Measurements from ENCODE around the gene EIF2S1.
A peak's percentile ranks its signal among the peaks of the same experiment; 100 is the strongest.
"Not testable (repeated sequence)": the region's sequence is repeated elsewhere in the genome, so short reads cannot be mapped to it uniquely, and the experiment has no call there.

The EIF2S1 gene

DNA sequence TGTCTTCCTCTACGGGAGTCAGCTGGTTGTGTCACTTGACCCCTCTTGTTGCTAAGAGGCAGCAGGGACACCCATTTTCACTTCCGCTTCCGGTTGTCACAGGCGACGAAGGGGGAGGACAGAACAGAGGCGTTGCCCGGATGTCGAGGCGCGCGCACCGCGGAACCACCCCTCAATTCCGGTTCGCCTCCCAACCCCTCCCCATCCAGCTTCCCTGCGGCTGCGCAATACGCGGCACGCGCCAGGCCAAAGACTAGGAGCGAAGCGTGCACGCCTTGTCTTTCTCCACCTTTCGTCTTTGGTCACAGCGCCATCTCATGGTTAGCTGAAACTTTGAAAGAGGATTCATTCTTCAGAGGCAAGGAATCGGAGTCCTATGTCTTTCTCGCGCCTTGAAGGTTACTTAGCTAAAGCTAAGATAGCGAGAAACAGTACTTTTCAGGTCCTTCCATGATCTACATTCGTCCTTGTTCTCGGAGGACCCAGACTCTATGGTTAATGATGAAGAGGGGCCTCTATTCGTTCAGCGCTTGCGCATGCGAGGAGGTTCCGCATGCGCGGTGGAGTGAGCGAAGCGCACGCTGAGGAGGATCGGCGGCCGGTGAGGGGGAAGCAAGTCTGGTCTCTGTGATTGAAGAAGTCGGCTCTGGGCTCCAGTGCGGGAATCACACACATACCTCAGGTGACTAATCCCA lies at the start of gene EIF2S1, which contains the start of gene ATP6V1D:
TSS of gene EIF2S1 (plus strand) at position 554 of the 695 bp plus-strand sequence. CDS start 4,440 bp downstream, outside the sequence.
TSS of gene ATP6V1D (minus strand) at position 30 of the 695 bp plus-strand sequence. CDS start 106 bp downstream, outside the sequence.
- DNase-seq = peak; percentile 98 to 99

DNA sequence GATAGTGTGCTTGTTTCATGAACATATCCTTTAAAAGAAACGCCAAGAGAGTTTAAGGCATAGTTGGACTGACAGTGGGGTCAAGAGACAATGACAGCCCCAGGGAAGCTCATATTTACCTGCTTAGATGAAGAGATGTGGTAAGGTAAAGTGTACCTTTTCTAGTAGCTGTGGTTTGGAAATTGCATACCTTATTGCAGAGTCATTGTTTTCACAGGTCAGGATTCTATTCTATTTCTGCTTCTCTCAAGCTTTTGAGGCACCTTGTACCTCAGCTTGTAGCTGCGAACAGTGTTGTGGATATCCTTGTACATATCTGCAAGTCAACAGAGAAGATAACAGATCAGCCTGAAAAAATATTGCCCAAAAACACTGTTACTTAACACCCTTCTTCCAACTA lies 48.3 kb upstream of the EIF2S1 start:
- DNase-seq = no peak

DNA sequence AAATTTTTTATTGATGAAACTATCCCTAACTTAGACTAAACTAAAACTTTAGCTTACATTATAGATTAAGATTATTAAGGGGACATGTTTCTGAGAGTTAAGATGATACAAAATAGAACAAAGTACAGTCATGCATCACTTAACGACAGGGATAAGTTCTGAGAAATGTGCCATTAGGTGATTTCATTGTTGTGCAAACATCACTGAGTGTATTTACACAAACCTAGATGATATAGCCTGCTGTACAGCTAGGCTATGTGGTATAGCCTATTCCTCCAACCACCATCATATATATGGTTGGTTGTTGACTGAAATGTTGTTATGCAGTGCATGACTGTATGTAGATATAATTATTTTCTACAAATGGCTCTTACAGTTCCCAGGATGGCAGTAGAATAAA lies 47.0 kb upstream of the EIF2S1 start:
- DNase-seq = no peak

DNA sequence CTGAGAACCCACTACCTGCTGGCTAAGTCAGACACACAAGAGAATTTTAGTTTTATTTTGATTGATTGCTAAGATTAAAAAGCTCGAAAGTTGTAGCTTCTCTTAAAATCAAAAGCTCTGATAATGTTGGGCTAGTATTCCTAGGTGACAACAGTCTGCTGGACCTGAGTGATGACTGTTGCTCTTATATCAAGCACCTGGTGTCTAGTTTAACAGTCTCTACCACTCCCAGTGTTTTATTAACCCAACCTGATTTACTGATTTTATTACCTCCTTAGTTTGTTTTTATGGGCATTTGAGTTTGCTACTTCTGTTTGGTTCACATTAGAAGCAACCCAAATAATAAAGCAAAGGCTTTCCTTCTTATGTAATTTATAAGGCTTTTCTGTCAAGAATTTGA lies 42.3 kb upstream of the EIF2S1 start:
- no peak for DNase-seq

DNA sequence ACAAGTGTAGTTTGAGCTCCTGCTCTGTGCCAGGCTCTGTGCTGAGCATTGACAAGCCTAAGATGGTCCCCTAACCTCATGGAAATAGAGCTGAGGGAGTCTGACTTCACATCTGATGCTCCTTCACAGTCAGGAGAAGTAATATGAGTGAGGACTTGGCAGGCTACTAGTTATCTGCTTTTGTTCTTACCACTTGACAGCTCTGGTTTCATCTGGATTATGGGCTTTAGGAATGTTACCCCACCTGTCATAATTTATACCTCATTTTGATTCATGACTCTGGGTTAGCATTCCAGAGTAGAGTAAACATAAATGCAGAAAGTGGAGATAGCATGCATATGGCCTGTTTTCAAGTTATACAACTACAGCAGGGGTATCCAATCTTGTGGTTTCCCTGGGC lies 41.0 kb upstream of the EIF2S1 start:
- DNase-seq = no peak

DNA sequence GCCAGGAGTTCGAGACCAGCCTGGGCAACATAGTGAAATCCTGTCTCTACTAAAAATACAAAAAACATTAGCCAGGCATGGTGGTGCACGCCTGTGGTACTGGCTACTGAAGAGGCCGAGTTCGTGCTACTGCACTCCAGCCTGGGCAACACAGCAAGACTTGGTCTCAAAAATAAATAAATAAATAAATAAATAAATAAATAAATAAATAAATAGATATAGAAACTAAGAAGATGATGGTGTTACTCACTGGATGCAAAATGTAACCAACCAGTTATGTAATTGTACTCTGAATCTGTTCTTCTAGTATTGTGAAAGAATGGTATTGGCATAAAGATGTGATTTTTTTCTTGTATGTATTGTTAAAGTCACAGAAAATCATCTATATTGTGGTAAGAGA lies 30.5 kb upstream of the EIF2S1 start:
- not testable (repeated sequence) for DNase-seq

DNA sequence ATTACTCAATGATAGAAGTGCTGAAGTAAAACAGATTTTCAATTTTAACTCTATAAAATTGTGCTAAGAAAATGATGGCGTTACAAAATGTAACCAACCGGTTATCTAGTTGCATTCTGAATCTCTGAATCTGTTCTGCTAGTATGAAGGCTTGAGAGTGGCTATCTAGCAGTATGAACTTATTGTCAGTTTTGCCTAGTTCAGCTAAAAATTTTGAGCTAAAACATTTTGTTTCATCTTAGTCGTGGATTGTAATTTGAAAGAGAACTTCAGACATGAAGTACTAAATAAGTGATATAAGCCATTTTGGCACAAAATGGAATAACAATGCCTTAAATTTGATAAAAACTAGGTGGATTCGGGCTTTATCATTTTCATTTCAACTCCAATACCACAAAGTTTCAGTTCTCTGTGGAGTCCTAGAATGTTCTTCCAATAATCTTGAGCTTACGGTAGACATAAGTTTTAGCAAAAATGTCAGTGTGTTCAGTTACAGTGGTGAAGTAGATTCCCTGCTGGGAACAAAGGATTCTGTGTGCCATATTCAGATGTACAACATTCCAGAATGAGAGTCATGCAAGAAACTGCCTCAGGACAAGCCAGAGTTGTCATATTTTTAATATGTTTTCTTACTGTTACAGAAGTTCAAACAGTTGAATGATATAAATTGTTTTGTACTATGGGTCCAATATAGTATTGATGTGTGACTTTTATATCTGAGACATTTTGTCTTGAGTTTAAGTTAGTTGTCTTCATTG lies 28.6 kb upstream of the EIF2S1 start:
- no peak for DNase-seq

DNA sequence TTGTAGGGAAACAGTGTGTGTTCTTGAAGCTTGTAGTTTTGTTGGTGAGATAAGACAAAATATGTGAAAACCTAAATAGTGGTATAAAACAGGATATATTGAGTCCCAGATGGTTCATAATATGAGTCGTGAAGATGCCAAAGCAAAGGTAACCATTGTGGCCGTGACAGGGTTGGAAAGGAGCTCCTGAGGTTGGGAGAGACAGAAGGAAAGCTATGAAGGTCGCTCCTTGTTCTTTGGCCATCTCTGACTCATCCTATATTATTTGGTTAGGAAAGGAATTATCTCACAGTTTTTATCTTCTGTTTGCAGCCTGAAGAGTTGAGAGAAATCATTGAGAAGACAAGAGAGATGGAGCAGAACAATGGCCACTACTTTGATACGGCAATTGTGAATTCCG lies 27.7 kb upstream of the EIF2S1 start:
- DNase-seq = no peak

DNA sequence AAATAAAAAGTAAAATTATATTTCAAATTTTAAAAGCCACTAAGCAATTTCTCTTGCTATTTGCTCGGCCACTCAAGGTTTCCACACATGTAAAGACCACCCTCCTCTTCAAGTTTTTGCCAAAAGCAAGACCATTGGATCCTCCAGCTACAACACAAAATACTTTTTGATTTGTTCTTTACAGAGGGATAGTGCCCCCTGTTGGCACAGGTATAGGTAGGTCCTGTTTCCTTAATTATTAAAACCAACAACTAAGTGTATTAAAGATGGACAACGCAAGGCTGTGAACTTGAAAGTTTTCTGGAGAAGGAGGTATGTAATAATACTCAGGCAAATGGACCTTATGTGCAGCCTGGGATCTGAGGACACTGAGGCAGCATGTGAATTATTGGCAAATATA lies 24.3 kb upstream of the EIF2S1 start:
- DNase-seq = no peak

DNA sequence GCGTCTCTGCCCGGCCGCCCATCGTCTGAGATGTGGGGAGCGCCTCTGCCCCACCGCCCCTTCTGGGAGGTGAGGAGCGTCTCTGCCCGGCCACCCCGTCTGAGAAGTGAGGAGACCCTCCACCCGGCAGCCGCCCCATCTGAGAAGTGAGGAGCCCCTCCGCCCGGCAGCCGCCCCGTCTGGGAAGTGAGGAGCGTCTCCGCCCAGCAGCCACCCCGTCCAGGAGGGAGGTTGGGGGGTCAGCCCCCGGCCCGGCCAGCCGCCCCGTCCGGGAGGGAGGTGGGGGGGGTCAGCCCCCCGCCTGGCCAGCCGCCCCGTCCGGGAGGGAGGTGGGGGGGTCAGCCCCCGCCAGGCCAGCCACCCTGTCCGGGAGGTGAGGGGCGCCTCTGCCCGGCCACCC lies 18.9 kb upstream of the EIF2S1 start:
- DNase-seq = not testable (repeated sequence)

DNA sequence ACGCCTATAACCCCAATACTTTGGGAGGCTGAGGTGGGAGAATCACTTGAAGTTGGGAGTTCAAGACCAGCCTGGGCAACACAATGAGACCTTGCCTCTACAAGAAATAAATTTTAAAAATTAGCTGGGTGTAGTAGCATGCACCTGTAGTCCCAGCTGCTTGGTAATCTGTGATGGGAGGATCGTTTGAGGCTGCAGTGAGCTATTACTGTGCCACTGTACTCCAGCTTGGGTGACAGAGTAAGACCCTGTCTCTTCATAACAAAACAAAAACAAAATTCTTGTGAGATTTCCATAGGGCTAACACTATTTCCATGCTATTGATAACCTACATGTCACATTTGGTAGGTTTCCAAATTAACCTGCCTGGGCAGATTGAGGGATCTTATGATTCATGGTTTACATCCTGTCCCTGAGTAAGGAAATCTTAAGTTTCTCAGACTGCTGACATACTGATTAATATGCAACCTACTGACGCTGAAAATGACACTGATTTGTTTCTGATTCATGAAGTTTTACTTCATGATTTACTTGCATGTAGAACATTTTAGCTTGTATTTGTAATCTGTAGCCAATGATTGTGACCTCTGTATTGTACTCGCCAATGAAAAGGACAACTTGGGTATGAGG lies 16.4 kb upstream of the EIF2S1 start:
- DNase-seq = no peak

DNA sequence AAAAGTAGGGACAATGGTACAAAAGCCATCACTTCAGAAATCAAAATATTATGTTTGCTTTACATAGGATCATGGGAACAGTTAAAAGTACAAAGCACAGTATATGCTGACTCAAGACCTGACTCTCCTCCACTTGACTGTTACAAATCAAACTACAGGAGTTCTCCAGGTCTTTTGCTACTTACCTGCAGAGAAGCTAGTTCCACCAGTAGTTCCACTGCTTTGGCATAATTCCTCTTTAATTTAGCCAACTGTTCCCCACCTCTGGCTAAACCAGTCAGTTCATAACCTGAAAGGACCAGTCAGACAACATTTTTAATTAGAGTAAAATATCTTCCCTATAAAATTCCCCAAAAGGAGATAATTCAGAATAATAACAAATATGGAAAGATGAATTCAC lies 14.5 kb upstream of the EIF2S1 start:
- DNase-seq = no peak

DNA sequence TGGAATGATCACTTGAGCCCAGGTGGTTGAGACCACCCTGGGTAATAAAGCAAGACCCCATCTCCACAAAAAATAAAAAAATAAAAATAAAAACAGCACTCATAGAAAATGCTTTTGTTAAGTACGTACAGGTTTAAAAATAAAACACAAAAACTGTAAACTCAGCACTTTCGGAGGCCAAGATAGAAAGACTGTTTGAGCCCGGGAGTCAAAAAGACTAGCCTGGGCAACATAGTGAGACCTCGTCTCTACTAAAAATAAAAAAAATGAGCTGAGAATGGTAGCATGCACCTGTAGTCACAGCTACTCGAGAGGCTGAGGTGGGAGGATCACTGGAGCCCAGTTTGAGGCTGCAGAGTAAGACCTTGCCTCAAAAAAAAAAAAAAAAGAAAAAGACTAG lies 8.1 kb upstream of the EIF2S1 start:
- DNase-seq = no peak

DNA sequence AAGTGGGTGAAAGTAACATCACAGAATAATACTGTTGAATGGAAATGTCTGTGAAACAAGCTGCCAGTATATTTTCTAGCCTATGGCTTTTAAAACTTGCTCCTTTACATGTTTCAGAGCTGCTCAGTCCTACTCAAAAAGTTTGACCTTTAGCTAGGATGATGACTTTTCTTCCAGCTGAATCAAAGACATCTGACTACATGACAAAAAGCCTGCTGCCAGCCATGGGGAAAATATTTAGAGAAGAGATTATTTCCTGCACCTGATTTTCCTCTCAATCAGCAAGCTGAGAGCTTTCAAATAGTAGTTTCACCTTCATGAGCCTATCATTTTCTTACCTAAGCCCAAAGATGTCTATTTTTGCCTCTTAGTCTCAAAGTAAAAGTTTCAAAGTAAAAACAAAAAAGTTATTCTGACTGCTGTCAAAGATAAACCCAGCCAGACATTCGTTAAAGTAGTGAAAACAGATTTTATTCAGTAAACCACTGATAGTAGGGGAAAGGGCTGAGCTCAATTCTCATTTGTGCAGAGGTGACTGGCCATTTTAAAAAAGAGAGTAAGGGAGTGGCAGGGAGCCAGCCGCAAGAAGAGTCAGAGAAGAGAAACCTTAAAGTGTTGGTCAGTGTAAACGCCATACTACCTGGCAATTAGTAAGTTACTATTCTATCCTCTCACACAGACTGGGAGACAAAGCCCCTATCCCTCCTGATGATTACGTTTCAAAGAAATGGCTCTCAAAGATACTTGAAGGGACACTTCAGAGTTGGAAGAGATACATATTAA lies 2.8 kb upstream of the EIF2S1 start:
- DNase-seq = no peak

DNA sequence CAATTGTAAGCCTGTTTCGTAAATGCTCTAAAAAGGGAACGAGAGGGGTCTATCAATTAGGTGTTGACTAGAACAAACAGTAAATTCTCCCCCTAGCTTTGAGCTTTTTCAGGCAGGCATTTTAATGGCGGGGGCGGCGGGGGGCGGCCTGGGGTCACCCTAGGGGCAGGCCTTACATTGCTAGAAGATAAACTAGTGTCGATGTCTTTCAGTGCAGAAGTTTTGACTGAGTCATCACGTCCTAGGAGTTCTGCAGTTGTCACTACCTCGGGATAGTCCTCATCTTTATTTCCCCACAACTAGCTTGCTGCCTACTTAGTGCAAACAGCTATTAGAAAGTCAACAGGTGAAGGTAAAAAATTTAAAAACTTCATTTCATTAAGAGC lies 2.2 kb upstream of the EIF2S1 start:
- DNase-seq = no peak

DNA sequence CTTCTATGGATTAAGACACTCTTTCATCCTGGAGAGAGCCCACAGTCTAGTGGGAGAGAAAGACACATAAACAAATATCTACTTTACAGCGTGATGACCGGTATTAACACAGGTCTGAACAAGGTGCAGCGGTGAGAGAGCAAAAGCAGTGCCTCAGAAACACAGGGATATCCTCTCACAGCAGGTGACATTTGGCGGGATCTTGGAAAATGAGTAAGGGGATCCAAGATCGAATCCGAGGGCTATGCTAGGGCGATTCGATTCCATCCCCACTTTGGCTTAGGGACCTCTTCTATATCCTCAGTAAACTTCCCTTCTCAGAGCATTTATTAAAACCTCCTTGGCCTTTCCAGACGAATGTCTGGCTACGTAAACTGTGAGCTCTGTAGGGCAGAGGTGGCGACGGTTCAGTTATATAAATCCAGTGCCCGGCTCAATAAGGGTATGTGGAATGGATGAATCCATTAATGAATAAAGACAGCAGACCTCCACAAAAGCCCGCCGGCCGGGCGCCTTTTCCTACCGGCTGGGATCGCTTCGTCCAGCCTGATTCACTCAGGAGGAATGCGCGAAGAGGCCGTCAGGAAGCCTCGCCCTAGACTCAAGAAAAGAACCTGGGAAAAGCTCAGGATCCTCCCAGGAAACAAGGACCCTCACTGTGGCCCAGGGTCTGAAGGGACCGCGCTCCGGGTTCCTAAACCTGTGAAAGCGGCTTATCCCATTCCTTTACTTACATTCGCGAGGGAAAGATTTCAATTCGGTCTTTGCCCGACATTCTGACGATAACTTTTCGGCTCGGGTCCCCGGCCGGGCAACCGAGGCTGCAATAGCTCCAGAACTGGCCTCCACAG lies 979 bp upstream of the EIF2S1 start:
- DNase-seq = no peak

DNA sequence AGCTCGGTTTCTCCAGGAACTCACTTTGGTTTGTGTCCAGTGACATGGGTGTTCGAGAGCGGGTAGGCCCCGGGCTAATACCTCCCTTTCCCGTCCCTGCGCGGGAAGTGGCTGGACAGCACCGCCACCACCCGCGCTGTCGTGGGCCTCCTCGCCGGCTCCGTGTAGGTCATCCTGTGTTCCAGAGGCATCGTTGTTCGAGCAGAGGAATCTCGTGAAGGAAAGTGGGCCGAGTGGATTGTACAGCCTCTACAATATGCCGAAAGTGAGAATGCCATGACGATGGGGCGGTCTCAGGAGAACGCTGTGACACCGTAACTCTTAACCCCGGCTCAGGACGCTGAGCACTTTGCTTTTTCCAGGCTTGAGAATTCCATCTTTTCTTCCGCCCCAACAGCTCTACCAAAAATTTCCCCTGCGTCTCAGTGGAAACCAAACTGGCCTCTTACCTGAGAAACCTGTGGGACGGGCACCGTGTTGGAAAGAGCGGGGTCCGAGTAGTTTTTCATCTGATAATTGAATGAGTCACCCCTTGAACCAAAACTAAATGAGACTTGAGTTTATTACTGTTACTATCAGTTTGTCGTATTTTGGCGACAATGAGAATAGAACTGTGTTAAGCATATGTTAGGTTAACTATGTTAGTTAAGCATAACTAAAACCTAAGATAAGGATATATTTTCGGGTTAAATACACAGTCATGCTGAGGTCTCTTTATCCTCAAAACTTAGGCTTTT lies 510 bp downstream of the EIF2S1 start:
- DNase-seq = no peak

DNA sequence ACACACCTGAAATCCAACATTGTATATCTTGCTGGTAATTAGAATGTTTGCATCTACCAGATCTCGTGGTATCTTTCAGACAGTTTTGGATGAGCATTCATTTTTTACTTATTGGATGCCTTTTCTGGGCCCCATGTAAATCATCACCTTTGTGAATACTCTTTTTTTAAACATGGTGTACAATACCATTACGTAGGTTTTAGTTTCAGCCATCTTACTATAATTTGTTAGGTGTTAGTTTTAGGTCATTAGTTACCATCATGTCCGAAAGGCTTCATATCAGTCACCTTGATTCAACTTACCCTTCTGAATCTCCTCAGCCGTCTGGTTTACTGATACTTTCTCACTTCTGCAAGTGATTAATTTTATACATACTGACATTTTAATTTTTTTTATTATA lies 5.3 kb downstream of the EIF2S1 start:
- DNase-seq = no peak

DNA sequence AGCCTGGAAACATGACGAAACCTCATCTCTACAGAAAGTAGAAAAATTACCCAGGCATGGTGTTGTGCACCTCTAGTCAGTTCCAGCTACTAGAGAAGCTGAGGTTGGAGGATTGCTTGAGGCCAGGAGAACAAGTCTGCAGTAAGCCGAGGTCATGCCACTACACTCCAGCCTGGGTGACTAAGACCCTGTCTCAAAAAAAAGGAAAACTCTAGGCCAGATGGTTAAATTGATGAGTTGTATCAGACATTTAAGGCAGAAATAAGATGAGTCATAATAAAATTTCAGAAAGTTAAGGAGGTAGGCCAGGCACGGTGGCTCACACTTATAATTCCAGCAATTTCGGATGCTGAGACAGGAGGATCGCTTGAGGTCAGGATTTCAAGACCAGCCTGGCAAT lies 10.7 kb downstream of the EIF2S1 start:
- no peak for DNase-seq

DNA sequence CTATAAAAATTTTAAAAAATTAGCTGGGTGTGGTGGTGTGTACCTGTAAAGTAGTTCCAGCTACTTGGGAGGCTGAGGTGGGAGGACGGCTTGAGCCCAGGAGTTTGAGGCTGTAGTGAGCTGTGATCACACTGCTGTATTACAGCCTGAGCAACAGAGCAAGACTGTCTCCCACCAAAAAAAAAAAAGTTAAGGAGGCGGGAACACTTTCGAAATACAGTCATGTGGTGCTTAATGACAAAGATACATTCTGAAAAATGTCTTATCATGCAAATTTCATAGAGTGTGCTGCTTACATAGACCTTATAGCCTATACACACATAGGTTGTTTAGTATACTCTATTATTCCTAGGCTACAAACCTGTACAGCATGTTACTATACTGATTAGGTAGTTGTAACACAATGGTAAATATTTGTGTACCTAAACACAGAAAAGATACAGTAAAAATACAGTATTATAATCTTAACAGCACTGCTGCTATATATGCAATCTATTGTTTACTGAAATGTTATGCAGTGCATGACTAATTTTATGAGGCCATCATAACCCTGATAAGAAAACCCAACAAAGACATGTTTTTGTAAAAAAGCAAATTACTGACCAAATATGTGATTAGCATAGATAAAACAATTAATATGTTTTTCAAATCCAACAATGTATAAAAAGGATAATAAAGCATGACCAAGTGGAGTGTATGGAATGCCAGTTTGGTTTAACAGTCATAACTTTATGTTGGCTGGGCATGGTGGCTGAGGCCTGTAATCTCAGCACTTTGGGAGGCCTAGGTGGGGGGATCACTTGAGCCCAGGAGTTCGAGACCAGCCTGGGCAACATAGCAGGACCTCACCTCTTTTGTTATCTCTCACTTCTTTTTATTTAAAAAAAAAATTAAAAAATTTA lies 11.4 kb downstream of the EIF2S1 start:
- no peak for DNase-seq

Measured in hippocampal formation (tissue), 2 donors.